GM19438 (cell line): ENCODE results near the gene ZNF574.

Experiments
- ATAC-seq: cut with Tn5 transposase; IDR thresholded peaks from one replicate; pipeline ENCODE4 v1.9.1; 2021; ENCODE audit warnings: low read depth; ENCODE audit not compliant: unreplicated experiment

The ZNF574 gene

GRCh38 chr19:42053037-42053935 is 22.7 kb upstream of the ZNF574 start:
- no peak for ATAC-seq

- ATAC-seq = no peak
Observed at GRCh38 chr19:42054205-42054604, 21.8 kb upstream of the ZNF574 start.

GRCh38 chr19:42057846-42058245 is 18.1 kb upstream of the ZNF574 start:
- no peak for ATAC-seq

- no peak for ATAC-seq
Observed at GRCh38 chr19:42059196-42059595, 16.8 kb upstream of the ZNF574 start.

GRCh38 chr19:42060117-42060516 is 15.8 kb upstream of the ZNF574 start:
- no peak for ATAC-seq

- no peak for ATAC-seq
Observed at GRCh38 chr19:42062381-42062780, 13.6 kb upstream of the ZNF574 start.

GRCh38 chr19:42064432-42064831 is 11.5 kb upstream of the ZNF574 start:
- ATAC-seq = no peak

- no peak for ATAC-seq
Observed at GRCh38 chr19:42065051-42065450, 10.9 kb upstream of the ZNF574 start.

- no peak for ATAC-seq
Observed at GRCh38 chr19:42065511-42065910, 10.5 kb upstream of the ZNF574 start.

- ATAC-seq = no peak
Observed at GRCh38 chr19:42066075-42066754, 9.8 kb upstream of the ZNF574 start.

- ATAC-seq = no peak
Observed at GRCh38 chr19:42067315-42067888, 8.6 kb upstream of the ZNF574 start.

GRCh38 chr19:42068361-42068755 is 7.6 kb upstream of the ZNF574 start:
- ATAC-seq = no peak

- ATAC-seq = no peak
Observed at GRCh38 chr19:42068756-42069571, 7.0 kb upstream of the ZNF574 start.

GRCh38 chr19:42069619-42070351 is 6.2 kb upstream of the ZNF574 start, which contains the start of gene GRIK5:
Gene GRIK5, minus strand, starts transcription at chr19:42070206. Its CDS starts 4,436 bp downstream, at chr19:42065770.
- ATAC-seq = no peak

- ATAC-seq = no peak
Observed at GRCh38 chr19:42071247-42071646, 4.7 kb upstream of the ZNF574 start.

- ATAC-seq = no peak
Observed at GRCh38 chr19:42074513-42075363, 1.2 kb upstream of the ZNF574 start.

GRCh38 chr19:42075364-42075615 is 676 bp upstream of the ZNF574 start:
- ATAC-seq = peak; percentile 9

- ATAC-seq = no peak
Observed at GRCh38 chr19:42076380-42076944, 496 bp downstream of the ZNF574 start.

- no peak for ATAC-seq
Observed at GRCh38 chr19:42078058-42078457, 2.1 kb downstream of the ZNF574 start.
